Panc1 (cell line): ENCODE data around the gene NOL4L.

Experiments used
- CTCF ChIP-seq: fragments of 450-650 bp; IDR thresholded peaks from 2 replicates; pipeline ENCODE4 v1.5.1; 2017; ENCODE audit warnings: mild to moderate bottlenecking
- POLR2AphosphoS5 ChIP-seq: IDR thresholded peaks from 2 replicates; pipeline ENCODE4 v1.6.1; 2012; ENCODE audit warnings: mild to moderate bottlenecking, low read depth, low read length, moderate library complexity
- SIN3A ChIP-seq: IDR thresholded peaks from 2 replicates; pipeline ENCODE4 v1.6.1; 2012; ENCODE audit warnings: low read depth, mild to moderate bottlenecking, low read length, moderate library complexity, borderline replicate concordance; ENCODE audit not compliant: insufficient read depth
- TCF7L2 ChIP-seq: IDR thresholded peaks from 2 replicates; pipeline ENCODE4 v1.6.1; 2011; ENCODE audit warnings: mild to moderate bottlenecking, low read depth, low read length, inconsistent platforms
- TF ChIP-seq, protein P1 (sequence below), 2 experiments: IDR thresholded peaks; 2 replicates each; pipeline ENCODE4 v1.6.1; 2011 to 2012; ENCODE audit warnings: low read depth in 2 of 2, control low read depth in 1 of 2, low read length in 1 of 2, mild to moderate bottlenecking in 1 of 2, moderate library complexity in 1 of 2; ENCODE audit not compliant: insufficient read depth in 1 of 2

DNA sequence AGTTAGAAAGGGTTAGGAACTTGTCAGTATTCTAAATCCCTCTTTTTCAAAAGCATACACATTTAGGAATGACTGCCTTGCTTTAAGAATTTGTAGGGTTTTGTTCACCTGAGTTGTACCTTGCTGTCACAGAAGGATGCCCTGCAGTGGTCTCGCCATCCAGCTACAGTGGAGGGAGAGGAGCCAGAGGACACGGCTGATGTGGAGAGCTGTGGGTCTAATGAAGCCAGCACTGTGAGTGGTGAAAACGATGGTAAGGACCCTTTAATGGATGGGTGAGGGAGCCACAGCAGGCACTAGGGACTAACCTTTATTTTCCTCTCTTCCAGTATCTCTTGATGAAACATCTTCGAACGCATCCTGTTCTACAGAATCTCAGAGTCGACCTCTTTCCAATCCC lies 157.1 kb downstream of the NOL4L start:
- no peak for TF ChIP-seq CTCF
- TF ChIP-seq POLR2AphosphoS5: no peak
- TF ChIP-seq TCF7L2: no peak
- TF ChIP-seq, protein P1, sequence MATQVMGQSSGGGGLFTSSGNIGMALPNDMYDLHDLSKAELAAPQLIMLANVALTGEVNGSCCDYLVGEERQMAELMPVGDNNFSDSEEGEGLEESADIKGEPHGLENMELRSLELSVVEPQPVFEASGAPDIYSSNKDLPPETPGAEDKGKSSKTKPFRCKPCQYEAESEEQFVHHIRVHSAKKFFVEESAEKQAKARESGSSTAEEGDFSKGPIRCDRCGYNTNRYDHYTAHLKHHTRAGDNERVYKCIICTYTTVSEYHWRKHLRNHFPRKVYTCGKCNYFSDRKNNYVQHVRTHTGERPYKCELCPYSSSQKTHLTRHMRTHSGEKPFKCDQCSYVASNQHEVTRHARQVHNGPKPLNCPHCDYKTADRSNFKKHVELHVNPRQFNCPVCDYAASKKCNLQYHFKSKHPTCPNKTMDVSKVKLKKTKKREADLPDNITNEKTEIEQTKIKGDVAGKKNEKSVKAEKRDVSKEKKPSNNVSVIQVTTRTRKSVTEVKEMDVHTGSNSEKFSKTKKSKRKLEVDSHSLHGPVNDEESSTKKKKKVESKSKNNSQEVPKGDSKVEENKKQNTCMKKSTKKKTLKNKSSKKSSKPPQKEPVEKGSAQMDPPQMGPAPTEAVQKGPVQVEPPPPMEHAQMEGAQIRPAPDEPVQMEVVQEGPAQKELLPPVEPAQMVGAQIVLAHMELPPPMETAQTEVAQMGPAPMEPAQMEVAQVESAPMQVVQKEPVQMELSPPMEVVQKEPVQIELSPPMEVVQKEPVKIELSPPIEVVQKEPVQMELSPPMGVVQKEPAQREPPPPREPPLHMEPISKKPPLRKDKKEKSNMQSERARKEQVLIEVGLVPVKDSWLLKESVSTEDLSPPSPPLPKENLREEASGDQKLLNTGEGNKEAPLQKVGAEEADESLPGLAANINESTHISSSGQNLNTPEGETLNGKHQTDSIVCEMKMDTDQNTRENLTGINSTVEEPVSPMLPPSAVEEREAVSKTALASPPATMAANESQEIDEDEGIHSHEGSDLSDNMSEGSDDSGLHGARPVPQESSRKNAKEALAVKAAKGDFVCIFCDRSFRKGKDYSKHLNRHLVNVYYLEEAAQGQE (IDR thresholded peaks at IDR 0.05; ENCODE audit: insufficient read depth in 1 of 2, low read depth in 2 of 2, low read length in 1 of 2): no peak
- TF ChIP-seq SIN3A: no peak
